Stimulated activated CD4-positive, alpha-beta T cell treated with anti-CD3 and anti-CD28 coated beads, Interleukin-15, amount 100 ng/mL, for 48 hours (primary cell): ENCODE results near the gene FAM131B.

Experiments
- DNase-seq, 2 donors: peaks; one replicate each; pipeline ENCODE4 v3.0.0-alpha.2; 2020; ENCODE audit warnings: low read depth in 2 of 2

FAM131B gene

GRCh38 chr7:143359771-143360353 lies 2.7 kb downstream of the FAM131B start:
- no peak for DNase-seq

- DNase-seq = no peak
Measured at GRCh38 chr7:143358626-143359025, 3.9 kb downstream of the FAM131B start.

GRCh38 chr7:143356414-143357050 lies 6.0 kb downstream of the FAM131B start:
- DNase-seq = no peak

GRCh38 chr7:143355450-143356385 lies 6.8 kb downstream of the FAM131B start:
- DNase-seq = no peak

- no peak for DNase-seq
Measured at GRCh38 chr7:143354965-143355364, 7.5 kb downstream of the FAM131B start.

- DNase-seq = no peak
Measured at GRCh38 chr7:143354376-143354775, 8.1 kb downstream of the FAM131B start.

- no peak for DNase-seq
Measured at GRCh38 chr7:143352531-143353002, 9.9 kb downstream of the FAM131B start.

GRCh38 chr7:143351574-143351973 lies 10.9 kb downstream of the FAM131B start:
- no peak for DNase-seq

- DNase-seq = no peak
Measured at GRCh38 chr7:143351060-143351459, 11.5 kb downstream of the FAM131B start.

- DNase-seq = no peak
Measured at GRCh38 chr7:143347950-143348349, 14.6 kb downstream of the FAM131B start.

GRCh38 chr7:143346018-143346417 lies 16.5 kb downstream of the FAM131B start:
- no peak for DNase-seq

- DNase-seq = peak; percentile 51 to 57
Measured at GRCh38 chr7:143345428-143345900, 17.0 kb downstream of the FAM131B start.

GRCh38 chr7:143343596-143343995 lies 18.9 kb downstream of the FAM131B start:
- no peak for DNase-seq

GRCh38 chr7:143341842-143342241 lies 20.7 kb downstream of the FAM131B start:
- no peak for DNase-seq

- DNase-seq = no peak
Measured at GRCh38 chr7:143337216-143337615, 25.3 kb downstream of the FAM131B start.

GRCh38 chr7:143334244-143334643 lies 28.3 kb downstream of the FAM131B start:
- no peak for DNase-seq

GRCh38 chr7:143331179-143331801 lies 31.2 kb downstream of the FAM131B start:
- no peak for DNase-seq

- DNase-seq = no peak
Measured at GRCh38 chr7:143329471-143330170, 32.9 kb downstream of the FAM131B start.

- DNase-seq = no peak
Measured at GRCh38 chr7:143327903-143328302, 34.6 kb downstream of the FAM131B start.

GRCh38 chr7:143325240-143325639 lies 37.3 kb downstream of the FAM131B start:
- no peak for DNase-seq

- DNase-seq = no peak
Measured at GRCh38 chr7:143323653-143324052, 38.9 kb downstream of the FAM131B start.
